Dermis lymphatic vessel endothelial cell (primary cell): ENCODE measurements around the gene PCDH8. TPM values are rescaled to one million over a fixed set of nuclear protein-coding genes. Genes with fewer than 3 reads are reported as not detected.

Source experiments
- total RNA-seq: library from RNA; depleted of rRNA; stranded (reverse); fragments of >200 nt; gene quantifications from 2 replicates; pipeline ENCODE4 v1.2.1, GENCODE V29; 2014

Gene PCDH8
- under 0.01 TPM in 1 of 2 replicates, not detected in the other for total RNA-seq

GRCh38 chr13:52848455-52849195 lies at the start of gene PCDH8:
TSS of gene PCDH8 (minus strand) at chr13:52848640. CDS start at chr13:52848436, 204 bp downstream.

Other genes starting within 250 kb of the PCDH8 start
- 2.9 and 3.4 TPM in 2 replicates for gene HNRNPA1L2, start 206.2 kb downstream of the PCDH8 start, total RNA-seq
- 26.2 and 41.2 TPM in 2 replicates for gene SUGT1, start 195.8 kb downstream of the PCDH8 start, total RNA-seq
- gene CNMD, start 108.8 kb downstream of the PCDH8 start, total RNA-seq: not detected in 2 replicates
- 0.11 and 0.17 TPM in 2 replicates for gene OLFM4, start 180.2 kb upstream of the PCDH8 start, total RNA-seq